Transverse colon (tissue), 4 donors: ENCODE measurements around the gene CADPS.

Source experiments
- CTCF ChIP-seq, 5 experiments: fragments of 200-600 bp in 3 of 5; fragments of 450-650 bp in 2 of 5; sonication (generic) in 3 of 5; IDR thresholded peaks; 1 replicate in 2 of 5; 2 replicates in 3 of 5; pipeline ENCODE4 v1.5.1; 2016 to 2017; ENCODE audit warnings: antibody characterized with exemption in 5 of 5, inconsistent platforms in 3 of 5, mild to moderate bottlenecking in 2 of 5, moderate library complexity in 1 of 5
- EP300 ChIP-seq: sonication (generic); formaldehyde crosslinking; IDR thresholded peaks from one replicate; pipeline ENCODE4 v1.6.1; 2017; ENCODE audit warnings: antibody characterized with exemption, low read depth
- POLR2AphosphoS5 ChIP-seq, 3 donors: sonication (generic); formaldehyde crosslinking; IDR thresholded peaks; one replicate each; pipeline ENCODE4 v1.6.1; 2016; ENCODE audit warnings: antibody characterized with exemption in 3 of 3

DNA sequence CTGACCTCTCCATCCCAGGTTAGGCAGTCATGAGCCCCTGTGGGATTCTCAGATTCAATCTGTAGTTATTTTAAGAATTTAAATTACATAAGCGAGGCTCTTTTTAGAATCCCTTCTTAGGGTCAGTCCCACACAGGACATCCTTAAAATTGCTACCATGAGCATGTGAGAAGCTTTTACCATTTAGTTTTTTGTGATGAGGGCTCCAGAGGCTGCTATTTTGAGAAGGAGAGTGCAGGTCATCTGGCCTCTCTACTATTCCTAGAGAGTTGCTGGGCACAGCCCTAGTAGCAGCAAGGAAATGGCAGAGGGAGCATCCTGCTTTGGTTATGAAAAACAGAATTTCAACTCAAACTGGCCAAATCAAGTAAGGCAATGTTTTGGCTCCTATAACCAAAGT is 13.6 kb upstream of the CADPS start:
- no peak for TF ChIP-seq CTCF (IDR thresholded peaks at IDR 0.05)
- no peak for TF ChIP-seq POLR2AphosphoS5 (IDR thresholded peaks at IDR 0.05)
- no peak for TF ChIP-seq EP300
